ENCODE results near the gene RAB15. TPM values are rescaled to one million over a fixed set of nuclear protein-coding genes. Genes with fewer than 3 reads are reported as not detected.
"Not testable (repeated sequence)": the region's sequence is repeated elsewhere in the genome, so short reads cannot be mapped to it uniquely, and the experiment has no call there.

The RAB15 gene
- total RNA-seq, 1 experiment from 2014 or later, result 13.8 TPM

DNA sequence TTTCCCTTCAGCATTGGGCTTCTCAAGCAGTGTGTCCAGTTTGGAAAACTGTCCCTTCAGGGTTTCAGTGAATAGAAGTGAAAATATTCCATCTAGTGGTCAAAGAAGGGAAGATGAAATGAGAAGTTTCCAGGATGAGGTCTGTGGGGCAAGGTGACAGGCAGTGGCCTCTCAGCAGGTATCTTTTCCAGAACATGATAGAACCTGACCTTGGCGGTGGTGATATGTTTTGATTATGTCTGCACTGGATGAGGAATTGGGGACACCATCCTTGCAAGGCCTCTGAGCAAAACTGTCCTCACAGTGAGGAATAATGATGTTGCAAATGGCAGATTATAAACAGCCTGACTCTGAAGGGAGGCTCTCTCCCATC, 34.3 kb downstream of the RAB15 start:
- no peak for DNase-seq (ENCODE audit: low read depth)

DNA sequence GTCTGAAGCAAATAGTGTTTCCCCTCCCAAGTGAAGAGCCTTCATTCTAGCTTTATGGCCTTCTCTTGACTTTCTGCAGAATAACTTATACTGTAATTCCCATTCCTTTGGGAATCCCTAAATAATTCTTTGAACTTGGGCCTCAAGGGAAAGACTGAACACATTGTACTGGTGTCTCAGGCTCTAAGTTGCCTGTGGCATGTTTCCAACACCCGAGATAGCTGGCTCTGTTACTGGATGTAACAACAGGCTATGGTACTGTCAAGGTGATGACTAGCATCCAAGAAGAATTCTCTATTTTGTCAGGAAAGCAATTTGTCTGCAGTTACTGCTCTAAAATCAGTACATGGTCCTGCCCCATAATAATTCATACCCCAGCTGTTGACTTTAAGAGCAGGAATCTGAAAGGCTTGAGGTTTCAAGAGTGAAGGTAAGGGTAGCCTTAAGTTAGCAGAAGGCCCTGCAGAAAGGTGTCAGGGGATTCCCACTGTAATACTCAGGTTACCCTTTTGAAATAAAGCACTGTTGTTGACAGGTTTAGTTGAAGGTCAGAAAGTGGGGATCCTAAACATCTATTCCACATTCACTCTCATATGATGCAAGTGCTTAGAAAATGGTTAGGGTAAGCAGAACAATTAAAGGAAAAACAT, 34.8 kb downstream of the RAB15 start:
- no peak for DNase-seq (ENCODE audit: low read depth)

DNA sequence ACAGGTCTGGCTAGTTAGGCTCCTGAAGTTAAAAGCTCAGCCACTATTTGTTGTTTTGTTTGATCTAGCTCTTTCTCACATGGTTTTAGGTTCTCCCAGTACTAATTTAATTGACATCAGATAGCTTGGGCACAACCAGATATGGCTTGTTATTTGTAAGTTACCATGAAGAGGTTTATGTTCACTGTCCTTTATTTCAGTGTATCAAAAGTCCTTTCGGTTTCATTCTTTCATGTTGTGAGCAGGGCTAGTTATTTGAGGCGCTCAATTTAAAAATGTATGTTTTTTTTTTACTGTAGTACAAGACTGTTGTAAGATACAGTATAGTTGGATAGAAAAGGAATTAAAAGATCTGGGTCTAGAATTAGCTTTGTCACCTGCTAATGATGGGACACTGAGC, 36.6 kb downstream of the RAB15 start:
- DNase-seq (ENCODE audit: low read depth), result no peak

DNA sequence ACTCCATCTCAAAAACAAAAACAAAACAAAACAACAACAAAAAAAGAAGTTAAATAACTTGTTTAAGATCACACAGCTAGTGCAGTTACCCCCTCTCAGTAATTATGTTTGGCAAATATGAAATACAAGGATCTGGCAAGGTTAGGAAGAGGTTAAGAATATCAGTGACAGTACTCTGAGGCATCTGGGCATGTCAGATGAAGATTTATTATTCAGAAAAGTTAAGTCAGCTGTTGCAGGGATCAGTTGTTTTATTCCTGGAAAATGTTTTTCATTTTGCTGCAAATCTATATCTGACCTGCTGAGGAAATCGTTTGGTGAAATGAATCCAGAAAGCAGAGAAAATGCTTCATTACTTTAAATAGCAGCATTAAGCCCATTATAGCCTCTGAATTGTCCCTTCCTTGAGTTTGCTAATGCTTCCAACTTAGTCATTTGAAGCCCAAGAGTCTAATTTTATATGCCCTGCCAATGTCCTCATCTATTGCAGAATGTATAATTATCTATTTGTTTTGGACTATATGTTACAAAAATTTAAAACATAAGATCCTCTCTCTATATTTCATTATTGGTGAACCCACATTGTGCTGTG, 37.7 kb downstream of the RAB15 start:
- no peak for DNase-seq (ENCODE audit: low read depth)

DNA sequence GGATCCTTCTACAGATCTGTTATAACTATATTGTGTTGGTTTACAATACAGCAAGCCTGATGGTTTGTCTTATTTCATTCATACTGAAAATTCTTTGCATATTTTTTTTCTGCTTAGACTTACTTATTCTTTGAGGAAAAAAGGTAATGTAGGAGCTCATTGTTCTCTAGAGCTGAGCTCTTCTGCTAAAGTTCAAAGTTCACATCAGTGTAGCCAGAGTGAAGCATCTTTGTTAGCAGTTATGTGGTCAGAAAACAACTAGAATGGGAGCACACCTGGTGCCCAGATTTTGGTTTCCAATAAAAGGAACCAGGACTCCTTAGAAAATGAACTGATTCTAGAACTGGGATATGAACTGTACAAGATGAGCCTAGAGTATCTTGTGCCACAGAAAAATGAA, 39.9 kb downstream of the RAB15 start:
- no peak for DNase-seq (ENCODE audit: low read depth)

DNA sequence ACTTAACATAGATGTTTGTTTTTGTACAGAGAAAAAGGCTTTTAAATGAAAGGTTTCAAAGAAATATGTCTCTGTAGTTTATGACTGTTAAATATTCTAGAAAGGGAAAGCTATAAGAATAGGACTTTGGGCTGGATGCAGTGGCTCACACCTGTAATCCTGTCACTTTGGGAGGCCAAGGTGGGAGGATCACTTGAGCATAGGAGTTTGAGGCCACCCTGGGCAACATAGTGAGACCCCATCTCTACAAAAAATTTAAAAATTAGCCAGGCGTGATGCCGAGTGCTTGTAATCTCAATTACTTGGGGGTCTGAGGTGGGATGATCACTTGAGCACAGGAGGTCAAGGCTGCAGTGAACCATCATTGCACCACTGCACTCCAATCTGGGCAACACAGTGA, 41.0 kb downstream of the RAB15 start:
- DNase-seq (ENCODE audit: low read depth), result no peak

DNA sequence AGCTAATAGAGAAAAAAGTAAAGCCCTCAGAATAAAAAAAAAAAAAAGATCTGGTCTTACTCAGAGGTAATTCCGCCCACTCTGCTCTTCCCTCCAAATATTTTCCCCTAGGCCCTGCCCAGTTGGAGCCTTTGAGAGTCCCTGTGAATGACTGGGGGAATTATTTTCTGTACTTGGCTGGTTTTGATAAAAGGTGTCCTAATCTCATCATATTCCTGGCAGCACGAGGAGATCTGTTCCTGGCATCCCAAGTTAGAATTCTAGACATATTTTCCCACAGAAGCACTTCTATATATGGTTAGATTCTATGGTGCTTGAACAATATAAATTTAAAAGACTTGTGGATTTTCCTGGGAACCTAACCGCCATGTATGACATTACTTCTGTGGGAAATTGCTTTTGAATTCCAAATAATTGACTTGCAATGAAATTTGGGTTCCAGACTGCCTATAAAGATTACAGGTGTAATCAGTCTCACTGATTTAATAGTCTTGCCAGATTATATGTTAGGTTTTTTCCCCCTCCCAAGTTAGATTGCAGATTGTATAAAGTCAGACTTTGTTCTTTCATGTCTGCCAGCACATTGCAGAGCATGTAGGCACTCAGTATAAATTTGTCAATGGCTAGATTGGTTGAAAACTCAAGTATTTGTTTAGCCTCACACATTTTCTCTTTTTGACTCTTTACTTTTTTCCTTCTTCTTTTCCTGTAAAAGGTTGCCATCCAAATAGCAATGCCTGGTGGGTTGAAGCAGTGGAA, 41.9 kb downstream of the RAB15 start:
- DNase-seq (ENCODE audit: low read depth), result no peak

DNA sequence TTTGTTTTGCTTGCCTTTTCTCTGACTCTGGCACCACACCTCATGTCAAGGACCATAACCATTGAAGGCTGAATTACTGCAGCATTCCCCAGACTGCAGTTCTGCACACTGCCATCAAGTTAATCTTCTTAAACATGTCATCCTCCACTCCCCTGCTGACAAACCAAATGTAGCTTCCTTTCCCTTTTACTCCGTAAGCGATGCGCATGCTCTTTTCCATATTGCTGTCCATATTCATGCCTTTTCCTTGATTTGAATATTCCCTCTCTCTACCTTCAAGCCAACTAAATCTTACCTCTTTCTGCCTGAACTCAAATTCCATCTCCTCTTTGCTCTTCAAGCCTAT, 43.1 kb downstream of the RAB15 start:
- DNase-seq (ENCODE audit: low read depth), result no peak

DNA sequence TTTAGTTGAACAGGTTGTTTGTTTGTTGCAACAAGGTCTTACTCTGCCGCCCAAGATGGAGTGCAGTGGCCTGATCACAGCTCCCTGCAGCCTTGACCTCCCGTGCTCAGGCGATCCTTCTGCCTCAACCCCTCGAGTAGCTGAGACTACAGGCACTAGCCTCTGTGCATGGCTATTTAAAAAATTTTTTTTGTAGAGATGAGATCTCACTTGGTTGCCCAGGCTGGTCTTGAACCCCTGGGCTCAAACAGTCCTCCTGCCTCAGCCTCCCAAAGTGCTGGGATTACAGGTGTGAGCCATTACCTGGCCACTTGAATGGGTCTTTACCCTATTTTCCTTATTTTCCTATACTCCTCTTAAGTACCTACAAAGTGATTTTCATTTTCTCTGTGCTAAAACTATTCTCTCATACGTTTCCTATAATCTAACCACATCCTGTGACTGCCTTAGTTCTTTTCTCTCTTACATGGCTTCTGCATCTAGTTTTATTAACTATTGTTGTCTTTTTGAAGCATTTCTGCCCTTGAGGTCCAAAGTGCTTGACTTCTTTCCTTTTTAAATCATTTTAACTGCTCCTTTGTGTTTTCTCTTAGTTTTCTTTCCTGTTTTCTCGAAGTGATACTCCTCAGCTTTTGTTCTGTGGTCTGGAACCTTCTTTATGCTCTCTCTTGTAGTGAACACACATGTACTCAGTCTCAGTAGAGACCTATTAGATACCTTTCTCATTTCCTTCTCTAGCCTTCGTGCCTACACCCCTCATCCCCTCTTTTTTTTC, 43.7 kb downstream of the RAB15 start:
- DNase-seq (ENCODE audit: low read depth), result no peak

DNA sequence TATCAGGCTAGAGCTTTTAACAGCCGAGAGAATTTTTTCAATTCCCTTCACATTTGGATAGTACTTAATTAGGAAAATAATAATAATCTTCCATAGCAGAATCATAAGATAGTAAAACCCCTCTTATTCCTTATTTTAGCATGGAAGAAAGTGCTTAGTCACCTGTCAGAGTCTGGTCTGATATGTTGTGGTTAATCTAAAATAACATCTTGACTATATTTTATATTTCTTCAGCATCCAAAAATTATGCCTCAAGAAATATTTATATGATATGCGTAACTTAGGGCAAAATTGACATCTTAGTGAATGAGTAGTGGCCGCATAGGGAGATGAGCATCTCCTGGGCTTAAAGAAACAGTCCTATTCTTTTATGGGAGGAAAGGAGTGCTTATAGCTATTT, 45.1 kb downstream of the RAB15 start:
- DNase-seq (ENCODE audit: low read depth), result no peak

DNA sequence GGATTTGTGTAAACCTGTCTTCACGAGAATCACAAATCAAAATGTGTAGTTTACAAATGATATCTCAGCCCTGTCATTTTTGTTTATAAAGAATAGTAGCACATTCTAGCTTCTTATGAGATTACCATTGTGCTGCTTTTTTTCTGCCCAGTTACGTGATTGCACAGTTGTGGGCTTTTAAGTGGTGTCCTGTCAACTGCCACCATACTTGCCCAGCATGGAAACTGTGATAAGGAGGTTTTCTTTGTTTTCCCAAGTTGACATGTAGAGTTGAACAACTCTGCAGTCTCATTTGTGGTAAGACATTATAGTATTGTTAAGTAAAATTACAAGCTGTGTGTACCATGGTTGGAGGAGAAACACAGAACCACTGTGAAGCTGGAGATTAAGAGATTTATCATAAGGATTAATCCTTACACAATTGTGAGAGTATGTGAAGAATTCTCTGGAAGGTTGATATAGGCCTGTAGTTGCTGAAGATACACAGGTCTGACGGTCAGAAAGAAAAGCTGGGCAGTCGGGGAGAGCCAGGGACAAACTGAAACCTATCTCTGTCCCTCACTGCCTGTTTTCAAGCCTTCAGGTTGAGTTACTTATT, 45.6 kb downstream of the RAB15 start:
- no peak for DNase-seq (ENCODE audit: low read depth)

DNA sequence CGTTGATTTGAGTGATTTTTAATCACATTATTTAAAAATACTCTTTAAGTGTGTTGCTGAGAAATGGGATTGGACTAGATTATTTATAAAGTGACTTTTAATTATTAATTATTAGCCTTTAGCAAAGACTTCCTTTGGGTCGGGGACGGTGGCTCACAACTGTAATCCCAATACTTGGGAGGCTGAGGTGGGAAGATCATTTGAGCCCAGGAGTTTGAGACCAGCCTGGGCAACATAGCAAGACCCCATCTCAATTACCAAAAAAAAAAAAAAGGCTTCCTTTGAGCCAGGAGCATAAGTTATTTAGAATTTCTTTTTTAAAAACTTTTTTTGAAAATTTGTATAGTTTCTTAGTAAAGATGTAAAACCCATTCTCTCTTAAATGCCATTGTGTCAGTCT, 49.1 kb downstream of the RAB15 start:
- no peak for DNase-seq (ENCODE audit: low read depth)

DNA sequence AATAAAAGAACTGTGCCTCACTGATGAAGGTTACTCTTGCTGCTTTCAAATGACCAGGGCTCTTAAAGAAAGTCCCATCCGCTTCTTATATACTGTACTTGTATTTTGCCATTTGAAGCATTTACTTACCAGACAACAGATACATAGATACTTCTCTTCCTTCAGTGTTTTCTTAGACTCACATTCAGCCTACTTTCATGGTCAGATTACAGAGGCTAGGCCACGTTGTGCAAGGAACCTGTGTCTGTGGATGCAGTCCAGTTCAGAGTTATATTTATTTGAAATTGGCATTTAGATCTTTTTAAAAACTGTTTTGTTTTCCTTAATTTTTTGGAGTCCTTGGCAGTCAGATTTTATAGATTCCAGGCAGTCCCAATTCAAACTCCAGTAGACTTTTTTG, 51.7 kb downstream of the RAB15 start:
- no peak for DNase-seq (ENCODE audit: low read depth)

DNA sequence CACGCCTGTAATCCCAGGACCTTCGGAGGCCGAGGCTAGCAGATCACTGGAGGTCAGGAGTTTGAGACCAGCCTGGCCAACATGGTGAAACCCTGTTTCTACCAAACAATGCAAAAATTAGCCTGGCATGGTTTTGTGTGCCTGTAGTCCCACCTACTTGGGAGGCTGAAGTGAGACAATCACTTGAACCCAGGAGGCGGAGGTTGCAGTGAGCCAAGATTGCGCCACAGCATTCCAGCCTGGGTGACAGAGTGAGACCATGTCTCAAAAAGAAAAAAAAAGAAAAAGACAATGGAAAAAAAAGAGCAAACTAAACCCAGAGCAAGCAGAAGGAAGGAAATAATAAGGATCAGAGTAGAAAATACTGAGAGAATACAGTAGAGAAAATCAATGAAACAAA, 52.5 kb downstream of the RAB15 start:
- DNase-seq (ENCODE audit: low read depth), result peak; percentile 38

DNA sequence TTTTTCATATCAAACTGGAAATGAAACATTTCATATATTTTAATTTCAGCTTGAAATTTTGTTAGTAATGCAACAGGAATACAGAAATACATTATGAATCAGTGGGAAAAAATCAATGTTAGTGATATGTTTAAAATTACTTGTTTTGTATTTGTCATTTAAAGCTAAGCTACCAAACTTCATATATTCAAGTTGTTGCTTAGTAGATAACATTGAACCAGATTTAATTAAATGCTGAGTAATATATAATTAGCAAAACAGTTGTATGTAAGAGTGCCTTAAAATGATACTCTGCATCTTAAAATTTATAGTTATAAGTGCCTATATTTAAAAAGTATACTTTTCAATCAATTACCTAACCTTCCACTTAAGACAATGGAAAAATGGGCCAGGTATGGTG, 52.9 kb downstream of the RAB15 start:
- DNase-seq (ENCODE audit: low read depth), result no peak

DNA sequence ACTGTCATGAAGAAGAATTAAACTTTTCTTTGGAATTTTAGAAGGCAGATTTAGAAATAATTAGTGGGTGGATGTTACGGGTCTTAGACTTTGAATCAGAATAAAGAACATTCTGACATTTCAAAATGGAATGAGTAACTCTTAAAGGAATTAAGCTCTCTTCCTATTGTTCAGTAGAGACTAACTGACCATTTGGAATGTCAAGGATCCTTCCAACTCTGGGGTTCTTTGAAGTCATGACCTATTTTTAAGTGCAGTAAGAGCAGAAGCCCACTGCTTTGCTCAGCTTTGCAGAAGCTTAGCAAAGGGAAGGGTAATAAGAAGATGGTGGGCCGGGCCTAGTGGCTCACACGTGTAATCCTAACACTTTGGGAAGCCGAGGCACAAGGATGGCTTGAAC, 53.9 kb downstream of the RAB15 start:
- no peak for DNase-seq (ENCODE audit: low read depth)

DNA sequence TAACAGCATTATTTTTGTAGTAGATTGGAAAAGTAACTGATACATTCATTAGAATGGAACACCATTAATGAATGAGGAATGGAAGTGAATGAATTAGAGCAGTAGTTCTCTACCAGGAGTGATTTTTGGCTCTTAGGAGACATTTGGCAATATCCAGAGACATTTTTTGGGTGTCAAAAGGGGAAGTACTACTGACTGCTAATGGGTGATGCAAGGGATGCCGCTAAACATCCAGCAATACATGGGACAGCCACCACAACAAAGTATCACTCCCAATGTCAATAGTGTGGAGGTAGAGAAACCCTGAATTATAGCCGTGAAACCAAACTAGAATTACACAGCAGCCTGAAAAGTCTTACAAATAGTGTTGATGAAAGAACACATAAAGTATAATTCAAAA, 56.3 kb downstream of the RAB15 start:
- DNase-seq (ENCODE audit: low read depth), result no peak

DNA sequence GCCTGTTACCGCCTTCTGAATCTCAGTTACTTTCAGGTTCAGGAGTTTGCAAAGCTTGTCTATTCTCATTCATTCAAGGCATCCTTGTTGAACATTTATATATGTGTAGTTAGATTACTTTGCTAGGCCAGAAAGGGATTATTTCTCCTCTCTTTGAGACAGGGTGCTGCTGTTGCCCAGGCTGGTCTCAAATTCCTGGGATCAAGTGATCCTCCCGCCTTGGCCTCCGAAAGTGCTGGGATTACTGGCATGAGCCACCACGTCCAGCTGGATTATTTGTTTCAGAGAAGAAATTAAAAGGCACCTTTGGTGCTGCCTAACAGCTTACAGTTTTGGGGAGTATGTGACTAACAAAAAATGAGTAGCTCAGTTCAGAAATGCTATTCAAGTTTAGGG, 57.1 kb downstream of the RAB15 start:
- DNase-seq (ENCODE audit: low read depth), result no peak

DNA sequence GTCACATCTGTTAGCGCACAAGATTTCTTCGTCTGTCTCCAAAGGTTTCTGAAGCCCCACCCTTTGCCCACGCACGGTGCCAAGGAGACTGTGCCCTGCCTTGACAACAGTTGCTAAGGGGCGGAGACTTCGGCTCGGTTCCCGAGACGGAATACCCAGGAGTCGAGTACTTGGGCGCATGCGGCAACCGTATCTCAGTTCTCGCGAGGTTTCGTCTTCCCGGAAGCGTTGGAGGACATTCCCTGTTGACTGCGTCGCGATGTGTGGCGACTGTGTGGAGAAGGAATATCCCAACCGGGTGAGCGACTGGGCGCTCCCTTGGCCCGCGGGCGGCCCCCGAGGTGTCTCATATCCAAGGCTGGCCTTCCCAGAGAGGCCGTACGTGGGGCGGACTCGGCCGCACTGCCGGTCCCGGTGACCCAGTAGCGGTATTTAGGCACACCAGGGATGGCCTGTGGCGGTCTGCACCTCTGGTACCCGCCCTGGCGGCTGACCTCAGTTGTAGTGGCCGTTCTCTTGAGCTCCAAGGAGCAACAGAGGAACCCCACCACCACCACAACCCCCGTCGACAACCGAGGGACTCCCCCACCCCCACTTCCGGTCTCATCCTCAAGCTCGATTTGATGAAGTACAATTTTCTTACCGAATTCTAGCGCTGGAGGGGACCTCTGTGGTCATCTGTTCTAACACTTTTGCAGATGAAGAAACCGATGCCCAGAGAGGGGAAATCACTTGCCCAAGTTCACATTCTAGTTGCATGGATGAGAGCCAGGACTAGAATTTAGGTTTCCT, 57.7 kb downstream of the RAB15 start, which contains the start of gene CHURC1:
Gene CHURC1, plus strand, starts transcription at position 219 of the 792 bp plus-strand sequence. Its CDS starts 41 bp downstream, at position 260.
- DNase-seq (ENCODE audit: low read depth), result peak; percentile 100

DNA sequence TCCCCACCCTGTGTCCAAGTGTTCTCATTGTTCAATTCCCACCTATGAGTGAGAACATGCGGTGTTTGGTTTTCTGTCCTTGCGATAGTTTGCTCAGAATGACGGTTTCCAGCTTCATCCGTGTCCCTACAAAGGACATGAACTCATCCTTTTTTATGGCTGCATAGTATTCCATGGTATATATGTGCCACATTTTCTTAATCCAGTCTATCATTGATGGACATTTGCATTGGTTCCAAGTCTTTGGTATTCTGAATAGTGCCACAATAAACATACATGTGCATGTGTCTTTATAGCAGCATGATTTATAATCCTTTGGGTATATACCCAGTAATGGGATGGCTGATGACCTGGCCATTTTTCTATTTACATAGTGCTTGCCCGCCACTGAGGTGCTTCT, 58.7 kb downstream of the RAB15 start:
- not testable (repeated sequence) for DNase-seq (ENCODE audit: low read depth)

DNA sequence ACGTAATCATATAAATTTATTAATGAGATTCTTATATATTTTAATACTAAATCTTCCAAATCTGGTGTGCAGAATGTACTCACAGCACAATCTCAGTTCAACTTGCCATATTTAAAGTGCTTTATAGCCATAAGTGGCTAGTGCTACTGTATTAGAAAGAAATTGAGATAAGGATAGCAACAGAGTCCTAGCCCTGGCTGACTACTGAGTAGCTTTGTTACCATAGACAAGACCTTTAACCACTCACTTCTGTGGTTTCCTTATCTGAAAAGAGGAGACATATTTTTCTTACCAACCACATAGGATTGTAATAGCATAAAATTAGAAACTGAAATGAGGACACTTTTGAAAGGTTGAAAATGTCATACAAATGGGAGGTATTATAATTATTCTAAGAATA, 59.9 kb downstream of the RAB15 start:
- peak; percentile 14 for DNase-seq (ENCODE audit: low read depth)

All from Daoy (cell line).